Choroid plexus epithelial cell (primary cell): Measurements from ENCODE around the gene NR2F6.

ENCODE experiments used
- DNase-seq: peaks from one replicate; pipeline ENCODE4 v3.0.0-alpha.2; 2010; ENCODE audit warnings: low read depth
- H3K4me3 ChIP-seq: 2 replicates; pipeline ENCODE4 v1.5.1; 2011; ENCODE audit warnings: low read depth, mild to moderate bottlenecking, control low read depth, low read length, moderate library complexity
- CTCF ChIP-seq: conservative IDR thresholded peaks from 2 replicates; pipeline ENCODE4 v1.5.1; 2011; ENCODE audit warnings: low read depth, mild to moderate bottlenecking, control low read depth, inconsistent platforms, low read length, moderate library complexity

Gene NR2F6

GRCh38 chr19:17215127-17215971 is 30.4 kb downstream of the NR2F6 start, which contains the start of gene USE1:
Gene USE1, plus strand, starts transcription at chr19:17215357. Its CDS starts 49 bp downstream, at chr19:17215406.
- H3K4me3 ChIP-seq = peak within 1 kb of the TSS; percentile 85
- DNase-seq = peak; percentile 94
- no peak for TF ChIP-seq CTCF

GRCh38 chr19:17214508-17215126 is 31.1 kb downstream of the NR2F6 start:
- DNase-seq = no peak
- no peak for TF ChIP-seq CTCF
- H3K4me3 ChIP-seq = peak overlapping the region; percentile 85

- H3K4me3 ChIP-seq = no peak overlapping the region
- no peak for DNase-seq
- no peak for TF ChIP-seq CTCF
Observed at GRCh38 chr19:17213334-17213733, 32.4 kb downstream of the NR2F6 start.

- DNase-seq = no peak
- TF ChIP-seq CTCF = no peak
- H3K4me3 ChIP-seq = no peak overlapping the region
Observed at GRCh38 chr19:17211547-17212446, 33.9 kb downstream of the NR2F6 start.

DNA sequence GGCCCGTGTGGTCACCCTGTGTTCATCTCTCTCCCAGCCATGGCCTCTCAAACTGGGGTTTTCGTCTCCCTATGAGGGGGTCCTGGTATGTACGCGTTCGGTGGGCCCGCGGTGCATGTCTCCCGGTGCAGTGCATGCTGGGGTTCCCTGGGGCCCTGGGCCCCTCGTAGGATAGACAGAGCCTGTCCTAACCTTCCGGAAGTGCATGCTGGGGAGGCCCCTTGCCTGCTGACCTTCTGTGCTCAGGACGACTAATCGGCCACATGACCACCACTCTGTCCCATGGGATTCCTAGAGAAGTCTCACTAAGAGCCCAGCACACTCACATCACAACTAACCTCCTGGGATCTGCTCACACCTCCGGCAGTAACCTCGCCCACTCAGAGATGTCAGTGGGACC is 35.4 kb downstream of the NR2F6 start:
- H3K4me3 ChIP-seq = no peak overlapping the region
- no peak for TF ChIP-seq CTCF
- DNase-seq = no peak

DNA sequence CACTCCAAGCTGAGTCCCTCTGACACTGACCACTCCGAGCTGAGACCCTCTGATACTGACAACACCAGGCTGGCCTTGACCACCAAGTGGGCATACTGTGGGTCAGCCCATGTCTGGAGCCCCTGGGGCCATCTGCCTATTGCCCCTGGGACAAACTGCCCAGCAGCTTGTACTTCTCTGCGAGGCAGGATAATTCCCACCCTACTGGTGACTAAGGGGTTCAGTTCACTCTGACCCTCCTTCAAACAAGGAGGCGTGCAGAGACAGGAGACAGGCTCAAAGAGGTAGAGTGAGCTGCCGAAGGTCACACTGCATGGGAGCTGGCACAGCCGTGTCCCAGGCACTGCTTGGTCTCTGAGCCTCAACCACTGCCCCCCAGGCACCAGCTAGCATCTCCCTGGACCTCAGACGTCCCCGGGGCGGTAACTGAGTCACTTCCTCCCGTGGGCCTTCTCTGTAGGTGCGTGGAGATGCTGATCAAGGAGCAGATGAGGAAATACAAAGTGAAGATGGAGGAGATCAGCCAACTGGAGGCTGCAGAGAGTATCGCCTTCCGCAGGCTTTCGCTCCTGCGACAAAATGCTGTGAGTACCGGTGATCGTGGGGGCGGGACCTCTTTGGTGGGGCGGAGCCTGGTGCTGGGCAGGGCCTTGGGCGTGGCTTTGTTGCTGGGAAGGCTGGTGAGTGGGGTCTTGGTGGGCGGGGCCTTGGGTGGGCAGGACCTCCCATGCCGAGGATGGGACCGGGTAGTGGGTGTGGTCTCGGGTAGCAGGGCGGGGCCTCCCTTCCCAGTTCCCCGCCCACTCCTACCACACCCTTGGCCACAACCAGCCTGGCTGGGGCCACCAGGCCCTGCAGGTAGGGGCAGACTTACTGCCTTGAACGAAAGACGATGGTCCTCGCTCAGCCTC is 36.3 kb downstream of the NR2F6 start:
- no peak overlapping the region for H3K4me3 ChIP-seq
- DNase-seq = peak; percentile 37
- TF ChIP-seq CTCF = no peak
